ENCODE data around the gene SETBP1. TPM values are rescaled to one million over a fixed set of nuclear protein-coding genes. Genes with fewer than 3 reads are reported as not detected.

SETBP1 gene
- total RNA-seq, 1 experiment from 2014 or later = 9.6 TPM

DNA sequence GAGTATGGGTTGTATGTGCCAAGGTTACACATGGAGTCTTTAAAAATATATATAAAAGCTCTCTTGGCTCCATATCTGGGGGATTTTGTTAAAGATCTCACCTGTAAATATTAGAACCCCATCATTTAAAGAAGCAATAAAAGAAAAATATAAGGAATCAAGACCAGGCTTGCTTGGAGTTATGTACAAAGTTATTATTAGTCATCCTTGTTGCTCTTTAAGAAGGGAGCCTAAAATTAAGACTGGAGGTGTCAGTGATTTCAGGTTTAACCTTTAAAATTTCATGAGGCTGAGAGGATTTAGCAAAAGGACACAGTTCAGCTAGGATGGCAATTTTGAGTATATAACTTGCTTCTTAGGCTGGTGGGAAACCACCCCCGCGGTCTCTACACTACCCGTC, 181.4 kb downstream of the SETBP1 start:
- no peak for ATAC-seq
- no peaks in the 10 kb centered on the region for H3K36me3 Mint-ChIP-seq
- H3K4me1 Mint-ChIP-seq = peaks cover 23% of the 10 kb centered on the region
- TF ChIP-seq, protein P1, sequence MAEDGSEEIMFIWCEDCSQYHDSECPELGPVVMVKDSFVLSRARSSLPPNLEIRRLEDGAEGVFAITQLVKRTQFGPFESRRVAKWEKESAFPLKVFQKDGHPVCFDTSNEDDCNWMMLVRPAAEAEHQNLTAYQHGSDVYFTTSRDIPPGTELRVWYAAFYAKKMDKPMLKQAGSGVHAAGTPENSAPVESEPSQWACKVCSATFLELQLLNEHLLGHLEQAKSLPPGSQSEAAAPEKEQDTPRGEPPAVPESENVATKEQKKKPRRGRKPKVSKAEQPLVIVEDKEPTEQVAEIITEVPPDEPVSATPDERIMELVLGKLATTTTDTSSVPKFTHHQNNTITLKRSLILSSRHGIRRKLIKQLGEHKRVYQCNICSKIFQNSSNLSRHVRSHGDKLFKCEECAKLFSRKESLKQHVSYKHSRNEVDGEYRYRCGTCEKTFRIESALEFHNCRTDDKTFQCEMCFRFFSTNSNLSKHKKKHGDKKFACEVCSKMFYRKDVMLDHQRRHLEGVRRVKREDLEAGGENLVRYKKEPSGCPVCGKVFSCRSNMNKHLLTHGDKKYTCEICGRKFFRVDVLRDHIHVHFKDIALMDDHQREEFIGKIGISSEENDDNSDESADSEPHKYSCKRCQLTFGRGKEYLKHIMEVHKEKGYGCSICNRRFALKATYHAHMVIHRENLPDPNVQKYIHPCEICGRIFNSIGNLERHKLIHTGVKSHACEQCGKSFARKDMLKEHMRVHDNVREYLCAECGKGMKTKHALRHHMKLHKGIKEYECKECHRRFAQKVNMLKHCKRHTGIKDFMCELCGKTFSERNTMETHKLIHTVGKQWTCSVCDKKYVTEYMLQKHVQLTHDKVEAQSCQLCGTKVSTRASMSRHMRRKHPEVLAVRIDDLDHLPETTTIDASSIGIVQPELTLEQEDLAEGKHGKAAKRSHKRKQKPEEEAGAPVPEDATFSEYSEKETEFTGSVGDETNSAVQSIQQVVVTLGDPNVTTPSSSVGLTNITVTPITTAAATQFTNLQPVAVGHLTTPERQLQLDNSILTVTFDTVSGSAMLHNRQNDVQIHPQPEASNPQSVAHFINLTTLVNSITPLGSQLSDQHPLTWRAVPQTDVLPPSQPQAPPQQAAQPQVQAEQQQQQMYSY (CRISPR knock-in tag; IDR thresholded peaks at IDR 0.05) = no peak
- TF ChIP-seq NFE2L1 (CRISPR knock-in tag; IDR thresholded peaks at IDR 0.05) = no peak
- TF ChIP-seq KAT7 (CRISPR knock-in tag; IDR thresholded peaks at IDR 0.05; ENCODE audit: borderline replicate concordance) = no peak
- no peak for TF ChIP-seq CREB1 (CRISPR knock-in tag; IDR thresholded peaks at IDR 0.05)
- H3K9me3 Mint-ChIP-seq = no peaks in the 10 kb centered on the region
- POLR2A ChIA-PET = no interaction called here
- no peak overlapping the region for H3K4me3 Mint-ChIP-seq
- CTCF ChIA-PET = no interaction called here
- H3K27me3 Mint-ChIP-seq (ENCODE audit: low read depth) = no peaks in the 10 kb centered on the region
- H3K27ac Mint-ChIP-seq = no peak overlapping the region
- no peak for DNase-seq (ENCODE audit: low spot score)

GRCh38 chr18:44866103-44866502, 185.4 kb downstream of the SETBP1 start:
- Mint-ChIP-seq H3K27ac (no peak overlapping the region), H3K9me3 (no peaks in the 10 kb centered on the region), H3K4me3 (no peak overlapping the region), H3K27me3 (ENCODE audit: low read depth) (no peaks in the 10 kb centered on the region), H3K36me3 (no peaks in the 10 kb centered on the region), H3K4me1 (peaks cover 32% of the 10 kb centered on the region)
- POLR2A ChIA-PET = no interaction called here
- ATAC-seq = no peak
- CTCF ChIA-PET = no interaction called here
- no peak for TF ChIP-seq ZBTB21 (CRISPR knock-in tag; IDR thresholded peaks at IDR 0.05; ENCODE audit: borderline replicate concordance)
- DNase-seq (ENCODE audit: low spot score) = no peak

GRCh38 chr18:44869533-44869932, 188.8 kb downstream of the SETBP1 start:
- TF ChIP-seq HMGA2 (CRISPR knock-in tag; IDR thresholded peaks at IDR 0.05) = no peak
- Mint-ChIP-seq H3K27ac (no peak overlapping the region), H3K36me3 (no peaks in the 10 kb centered on the region), H3K27me3 (ENCODE audit: low read depth) (no peaks in the 10 kb centered on the region), H3K4me3 (no peak overlapping the region), H3K9me3 (peaks cover 7% of the 10 kb centered on the region; the same call in 1 of the 2 replicates), H3K4me1 (peaks cover 24% of the 10 kb centered on the region)
- no peak for DNase-seq (ENCODE audit: low spot score)
- ChIA-PET POLR2A (no interaction called here), CTCF (no interaction called here)
- no peak for ATAC-seq

DNA sequence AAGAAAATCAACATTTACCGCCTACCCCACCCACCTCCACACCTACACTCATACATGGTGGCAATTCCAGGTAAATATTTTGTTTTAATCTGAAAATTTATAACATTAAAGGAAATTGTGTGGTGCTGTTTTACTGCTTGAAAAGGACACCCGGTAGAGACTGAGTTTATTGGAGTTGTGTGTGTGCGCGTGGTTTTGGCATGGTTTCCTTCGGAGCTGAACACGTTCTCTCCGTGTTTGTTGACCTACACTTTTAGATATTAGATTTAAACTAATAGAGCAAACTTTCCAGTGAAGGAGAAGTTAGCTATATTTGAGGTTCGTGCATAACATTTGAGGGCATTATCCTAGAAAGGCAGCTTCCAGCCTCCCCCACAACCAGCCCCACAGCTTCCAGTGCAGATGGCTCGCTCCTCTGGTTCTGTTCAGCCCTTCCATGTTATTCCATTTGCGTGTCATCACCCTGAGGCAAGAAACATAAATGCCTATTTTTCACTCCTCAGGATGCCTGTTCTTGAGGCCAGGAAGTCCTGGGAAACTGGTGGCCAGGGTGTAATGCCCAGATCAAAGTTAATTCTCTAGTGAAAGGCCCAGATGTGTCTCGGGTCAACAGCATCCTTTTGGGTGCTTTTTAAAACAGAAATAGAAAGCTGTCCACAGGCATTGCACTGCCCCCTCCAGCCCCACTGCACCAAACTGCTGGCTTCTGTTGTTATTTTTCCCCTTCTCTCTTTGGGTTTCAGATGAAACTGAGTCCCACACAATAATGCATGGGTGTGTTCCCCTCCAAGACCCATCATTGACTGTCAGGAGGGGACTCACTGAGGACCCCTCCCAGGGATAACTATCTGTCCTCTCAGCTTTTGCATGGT, 190.2 kb downstream of the SETBP1 start:
- CTCF ChIA-PET = interaction anchor here (0.6 kb wide), 1 partner anchor 54 kb away, joined by 4 read pairs; no protein-coding TSS in a partner anchor
- TF ChIP-seq FOXP1 (CRISPR knock-in tag; IDR thresholded peaks at IDR 0.05; ENCODE audit: borderline replicate concordance) (no peak), RELA (CRISPR knock-in tag; IDR thresholded peaks at IDR 0.05; ENCODE audit: borderline replicate concordance) (no peak), ATF6 (CRISPR knock-in tag; IDR thresholded peaks at IDR 0.05) (no peak)
- TF ChIP-seq, protein P2, sequence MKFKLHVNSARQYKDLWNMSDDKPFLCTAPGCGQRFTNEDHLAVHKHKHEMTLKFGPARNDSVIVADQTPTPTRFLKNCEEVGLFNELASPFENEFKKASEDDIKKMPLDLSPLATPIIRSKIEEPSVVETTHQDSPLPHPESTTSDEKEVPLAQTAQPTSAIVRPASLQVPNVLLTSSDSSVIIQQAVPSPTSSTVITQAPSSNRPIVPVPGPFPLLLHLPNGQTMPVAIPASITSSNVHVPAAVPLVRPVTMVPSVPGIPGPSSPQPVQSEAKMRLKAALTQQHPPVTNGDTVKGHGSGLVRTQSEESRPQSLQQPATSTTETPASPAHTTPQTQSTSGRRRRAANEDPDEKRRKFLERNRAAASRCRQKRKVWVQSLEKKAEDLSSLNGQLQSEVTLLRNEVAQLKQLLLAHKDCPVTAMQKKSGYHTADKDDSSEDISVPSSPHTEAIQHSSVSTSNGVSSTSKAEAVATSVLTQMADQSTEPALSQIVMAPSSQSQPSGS (CRISPR knock-in tag; IDR thresholded peaks at IDR 0.05; ENCODE audit: borderline replicate concordance, low read depth) = no peak
- TF ChIP-seq, protein P1 (CRISPR knock-in tag; IDR thresholded peaks at IDR 0.05) = no peak
- TF ChIP-seq, protein P3, sequence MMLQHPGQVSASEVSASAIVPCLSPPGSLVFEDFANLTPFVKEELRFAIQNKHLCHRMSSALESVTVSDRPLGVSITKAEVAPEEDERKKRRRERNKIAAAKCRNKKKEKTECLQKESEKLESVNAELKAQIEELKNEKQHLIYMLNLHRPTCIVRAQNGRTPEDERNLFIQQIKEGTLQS (CRISPR knock-in tag; conservative IDR thresholded peaks at IDR 0.05) = no peak
- peaks cover 7% of the 10 kb centered on the region; the same call in 1 of the 2 replicates for H3K9me3 Mint-ChIP-seq
- POLR2A ChIA-PET = no interaction called here
- no peak for ATAC-seq
- no peak for DNase-seq (ENCODE audit: low spot score)
- H3K36me3 Mint-ChIP-seq = no peaks in the 10 kb centered on the region
- peaks cover 21% of the 10 kb centered on the region for H3K4me1 Mint-ChIP-seq
- H3K27me3 Mint-ChIP-seq (ENCODE audit: low read depth) = no peaks in the 10 kb centered on the region
- no peak overlapping the region for H3K27ac Mint-ChIP-seq
- H3K4me3 Mint-ChIP-seq = no peak overlapping the region
